ENCODE results near the gene OR2K2. TPM values are rescaled to one million over a fixed set of nuclear protein-coding genes. Genes with fewer than 3 reads are reported as not detected.

OR2K2 gene
- total RNA-seq, 1 experiment from 2014 or later, result 0.26 TPM

- H3F3A ChIP-seq (ENCODE audit: low read length, unreplicated experiment), result no peaks in the 10 kb centered on the region
- no peaks in the 10 kb centered on the region for H3K36me3 ChIP-seq (ENCODE audit: low read depth, low read length)
- no peaks in the 10 kb centered on the region for H3K9me2 ChIP-seq (replicated peaks; ENCODE audit: low read length)
- peak overlapping the region; percentile 76 for H3K4me2 ChIP-seq (ENCODE audit: low read length)
- intact Hi-C loops (cut with micrococcal nuclease), result loop anchor here (1.0 to 5.0 kb wide), 9 partner anchors 101 to 847 kb away; no protein-coding TSS in a partner anchor
- H3K9me3 ChIP-seq (ENCODE audit: low read length), result no peaks in the 10 kb centered on the region
- peak overlapping the region; percentile 45 for H2AFZ ChIP-seq (ENCODE audit: low read length)
- H3K27ac ChIP-seq (ENCODE audit: low read length), result peak overlapping the region; percentile 75
- H3K9ac ChIP-seq (ENCODE audit: low read length), result peak overlapping the region; percentile 41
- ATAC-seq, result peak; percentile 80
- H3K79me2 ChIP-seq (ENCODE audit: low read length), result no peaks in the 10 kb centered on the region
- TF ChIP-seq EZH2 (IDR thresholded peaks at IDR 0.05; ENCODE audit: low read length, unreplicated experiment) (no peak), CTCF (conservative IDR thresholded peaks at IDR 0.05; ENCODE audit: low read depth, low read length) (peak; percentile 78), EZH2phosphoT487 (IDR thresholded peaks at IDR 0.05; ENCODE audit: borderline replicate concordance, low read length) (no peak)
- no peaks in the 10 kb centered on the region for H4K20me1 ChIP-seq (ENCODE audit: low read length)
- POLR2A ChIA-PET (ENCODE audit: unreplicated experiment), result no interaction called here
- peaks cover 19% of the 10 kb centered on the region for H3K4me1 ChIP-seq (ENCODE audit: insufficient read depth, low read length)
- H3K27me3 ChIP-seq (ENCODE audit: low read length), result no peaks in the 10 kb centered on the region
- BruUV-seq (replicated peaks), result no TSS peak
- peak overlapping the region; percentile 25; the same call in 1 of the 2 replicates for H3K4me3 ChIP-seq (ENCODE audit: low read length)
- peak; percentile 73 for DNase-seq
- CTCF ChIA-PET, result no interaction called here
These were observed 31.1 kb downstream of the OR2K2 start for GRCh38 chr9:111298731-111299598.

- ChIA-PET POLR2A (ENCODE audit: unreplicated experiment) (no interaction called here), CTCF (no interaction called here)
- Histone ChIP-seq H3K27me3 (ENCODE audit: low read length) (no peaks in the 10 kb centered on the region), H3K9me2 (replicated peaks; ENCODE audit: low read length) (no peaks in the 10 kb centered on the region), H3K9me3 (ENCODE audit: low read length) (no peaks in the 10 kb centered on the region), H3K4me2 (ENCODE audit: low read length) (no peak overlapping the region), H3K27ac (ENCODE audit: low read length) (no peak overlapping the region), H3K9ac (ENCODE audit: low read length) (no peak overlapping the region), H4K20me1 (ENCODE audit: low read length) (no peaks in the 10 kb centered on the region), H3K36me3 (ENCODE audit: low read depth, low read length) (no peaks in the 10 kb centered on the region), H3K4me1 (ENCODE audit: insufficient read depth, low read length) (peaks cover 19% of the 10 kb centered on the region), H2AFZ (ENCODE audit: low read length) (no peak overlapping the region), H3F3A (ENCODE audit: low read length, unreplicated experiment) (no peaks in the 10 kb centered on the region), H3K4me3 (ENCODE audit: low read length) (no peak overlapping the region), H3K79me2 (ENCODE audit: low read length) (no peaks in the 10 kb centered on the region)
- DNase-seq (no peak), ATAC-seq (no peak)
- no TSS peak for BruUV-seq (replicated peaks)
- no peak for TF ChIP-seq EZH2 (IDR thresholded peaks at IDR 0.05; ENCODE audit: low read length, unreplicated experiment)
- no peak for TF ChIP-seq EZH2phosphoT487 (IDR thresholded peaks at IDR 0.05; ENCODE audit: borderline replicate concordance, low read length)
- TF ChIP-seq CTCF (conservative IDR thresholded peaks at IDR 0.05; ENCODE audit: low read depth, low read length), result no peak
- intact Hi-C loops (cut with micrococcal nuclease), result loop anchor here (2.0 to 5.0 kb wide), 7 partner anchors 261 to 846 kb away; no protein-coding TSS in a partner anchor
These were observed 31.9 kb downstream of the OR2K2 start for GRCh38 chr9:111298111-111298510.
